HUES48 (cell line): ENCODE measurements around the gene PIEZO2.

Experiments
- H3K27ac ChIP-seq: one replicate; pipeline ENCODE4 v1.7.0; 2013; ENCODE audit warnings: low read depth, low read length, inconsistent platforms
- H3K27me3 ChIP-seq: 2 replicates; pipeline ENCODE4 v1.6.1; 2013; ENCODE audit warnings: mild to moderate bottlenecking, low read length; ENCODE audit not compliant: control insufficient read depth, insufficient read depth
- H3K36me3 ChIP-seq: 2 replicates; pipeline ENCODE4 v1.6.1; 2013; ENCODE audit warnings: low read length; ENCODE audit not compliant: control insufficient read depth, insufficient read depth
- H3K4me1 ChIP-seq: 2 replicates; pipeline ENCODE4 v1.6.1; 2013; ENCODE audit warnings: mild to moderate bottlenecking, low read length; ENCODE audit not compliant: control insufficient read depth, insufficient read depth
- H3K4me3 ChIP-seq: 2 replicates; pipeline ENCODE4 v1.5.1; 2013; ENCODE audit warnings: mild to moderate bottlenecking, low read depth, low read length
- H3K9ac ChIP-seq: 2 replicates; pipeline ENCODE4 v1.6.1; 2013; ENCODE audit warnings: mild to moderate bottlenecking, low read depth, low read length, moderate library complexity
- H3K9me3 ChIP-seq: 2 replicates; pipeline ENCODE4 v1.6.1; 2013; ENCODE audit warnings: low read length; ENCODE audit not compliant: control insufficient read depth, insufficient read depth

Gene PIEZO2

DNA sequence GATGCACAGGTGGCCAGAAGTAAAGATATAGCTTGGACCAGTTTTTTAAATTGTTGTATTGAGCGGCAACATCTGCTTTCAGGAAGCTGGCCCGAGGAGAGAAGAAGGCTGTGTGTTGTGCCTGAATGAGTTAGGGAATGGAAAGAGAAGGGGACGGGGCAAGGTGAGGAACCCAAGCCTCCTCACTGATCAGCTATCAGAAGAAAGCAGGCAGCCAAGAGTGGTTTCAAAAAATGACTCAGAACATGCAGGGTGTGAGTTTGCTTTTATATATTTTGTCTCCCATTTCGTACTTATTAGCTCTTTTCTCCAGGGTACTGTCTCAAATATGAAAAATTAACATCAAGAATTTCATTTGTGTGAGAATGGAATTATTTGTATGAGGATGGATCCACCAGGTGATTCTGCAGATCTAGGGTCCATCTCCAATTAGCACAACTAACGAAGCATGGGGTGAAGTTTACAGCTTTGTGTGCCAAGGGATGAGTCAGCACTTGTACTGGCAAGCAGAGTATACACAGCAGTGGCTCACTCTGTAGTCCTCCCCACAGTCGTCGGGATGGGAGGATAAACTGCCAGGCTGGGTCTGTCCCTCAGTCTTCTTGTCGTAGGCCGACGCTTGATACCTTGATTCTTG, 175.7 kb downstream of the PIEZO2 start:
- Histone ChIP-seq H3K9ac (no peak overlapping the region), H3K4me3 (no peak overlapping the region), H3K9me3 (no peaks in the 10 kb centered on the region), H3K4me1 (no peaks in the 10 kb centered on the region), H3K27me3 (no peaks in the 10 kb centered on the region), H3K27ac (no peak overlapping the region), H3K36me3 (no peaks in the 10 kb centered on the region)

DNA sequence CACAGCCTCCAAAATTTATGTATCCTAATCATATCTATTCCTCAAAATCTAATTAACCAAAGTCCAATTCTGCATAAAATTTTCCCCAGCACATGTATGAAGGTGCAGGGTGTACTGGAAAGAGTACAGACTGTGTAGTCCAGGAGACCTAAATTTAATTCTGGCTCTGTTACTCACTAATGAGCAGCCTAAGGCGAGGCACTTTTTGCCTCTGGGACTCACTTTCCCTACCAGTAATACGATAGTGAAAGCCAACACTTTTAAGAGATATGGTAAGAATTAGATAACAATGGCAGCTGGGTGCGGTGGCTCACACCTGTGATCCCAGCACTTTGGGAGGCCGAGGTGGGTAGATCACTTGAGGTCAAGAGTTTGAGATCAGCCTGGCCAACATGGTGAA, 177.7 kb downstream of the PIEZO2 start:
- H3K36me3 ChIP-seq = no peaks in the 10 kb centered on the region
- H3K4me3 ChIP-seq = no peak overlapping the region
- no peak overlapping the region for H3K27ac ChIP-seq
- H3K27me3 ChIP-seq = no peaks in the 10 kb centered on the region
- H3K9me3 ChIP-seq = no peaks in the 10 kb centered on the region
- no peaks in the 10 kb centered on the region for H3K4me1 ChIP-seq
- no peak overlapping the region for H3K9ac ChIP-seq

DNA sequence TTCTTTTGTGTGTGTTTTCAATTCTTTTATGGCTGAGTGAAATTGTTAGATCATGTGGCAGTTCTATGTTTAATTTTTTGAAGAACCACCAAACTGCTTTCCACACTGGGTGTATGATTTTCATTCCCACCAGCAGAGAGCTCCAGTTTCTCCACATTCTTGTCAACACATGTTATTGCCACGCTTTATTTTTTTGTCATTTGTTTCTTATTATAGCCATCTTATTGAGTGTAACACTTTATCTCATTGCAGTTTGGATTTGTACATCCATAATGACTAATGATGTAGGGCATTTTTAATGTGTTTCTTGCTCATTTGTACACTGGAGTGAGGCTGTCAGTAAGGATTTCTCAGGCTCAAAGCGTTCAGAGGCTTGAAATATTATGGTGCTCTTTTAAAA, 184.2 kb downstream of the PIEZO2 start:
- Histone ChIP-seq H3K9me3 (no peaks in the 10 kb centered on the region), H3K4me1 (peaks cover 14% of the 10 kb centered on the region), H3K4me3 (no peak overlapping the region), H3K9ac (no peak overlapping the region), H3K27ac (no peak overlapping the region), H3K36me3 (no peaks in the 10 kb centered on the region), H3K27me3 (no peaks in the 10 kb centered on the region)

DNA sequence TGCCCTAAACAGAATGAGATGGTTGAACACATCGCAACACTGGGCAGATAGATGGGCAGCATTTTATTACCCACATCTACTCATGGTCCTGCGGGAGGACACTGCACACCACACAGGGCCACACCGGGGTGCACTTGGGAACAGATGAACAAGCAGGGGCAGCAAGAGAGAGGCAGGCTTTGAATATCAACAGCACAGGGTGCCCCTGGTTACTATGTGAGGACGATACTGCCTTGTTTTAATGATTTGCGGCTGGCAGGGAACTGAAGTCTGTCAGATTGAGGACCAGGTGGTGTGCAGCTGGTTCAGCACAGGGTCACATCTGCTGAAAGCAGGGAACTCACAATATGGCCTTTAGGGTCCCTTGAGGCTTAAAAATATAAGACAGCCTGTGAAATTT, 195.7 kb downstream of the PIEZO2 start:
- Histone ChIP-seq H3K4me3 (no peak overlapping the region), H3K27me3 (no peaks in the 10 kb centered on the region), H3K36me3 (no peaks in the 10 kb centered on the region), H3K9me3 (no peaks in the 10 kb centered on the region), H3K9ac (no peak overlapping the region), H3K4me1 (no peaks in the 10 kb centered on the region), H3K27ac (no peak overlapping the region)

DNA sequence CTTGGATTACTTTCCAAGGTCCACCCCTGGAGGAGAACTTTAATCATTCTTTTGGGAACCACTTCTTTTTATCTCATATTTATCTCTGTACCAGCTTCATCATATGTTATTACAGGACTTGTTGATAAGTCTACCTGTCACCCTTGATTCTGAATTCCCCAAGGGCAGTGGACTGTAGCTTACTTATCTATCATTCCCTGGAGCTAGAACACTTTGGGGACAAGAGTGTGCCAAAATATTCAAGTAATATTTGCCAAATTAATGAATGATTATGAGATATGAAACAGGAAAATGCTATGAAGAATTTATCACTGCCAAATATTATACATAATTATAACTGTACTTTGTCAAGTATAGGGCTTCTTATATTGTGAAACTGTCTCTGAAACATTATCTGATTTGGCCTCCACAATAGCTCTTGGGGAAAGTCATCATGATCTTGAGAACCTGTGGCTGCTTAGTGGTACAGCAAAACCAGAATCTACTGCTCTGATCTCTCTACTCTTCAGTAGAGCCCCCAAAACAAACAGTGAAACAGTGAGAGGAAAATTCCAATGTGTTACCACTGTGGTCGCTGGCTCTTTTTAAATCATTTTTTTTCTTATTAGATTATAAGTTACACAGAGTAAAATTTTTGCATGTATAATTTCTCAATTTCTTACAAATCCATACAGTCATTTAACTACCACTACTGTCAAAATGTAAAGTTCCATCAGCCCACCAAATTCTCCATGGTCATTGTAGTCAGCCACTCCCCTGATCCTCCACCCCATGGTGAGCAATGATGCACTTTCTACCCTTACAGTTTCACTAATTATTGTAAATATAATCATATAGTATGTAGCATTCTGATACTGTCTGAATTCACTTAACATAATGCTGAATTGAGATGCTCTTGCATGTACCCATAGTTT, 197.5 kb downstream of the PIEZO2 start:
- H3K9me3 ChIP-seq = no peaks in the 10 kb centered on the region; the same call in 1 of the 2 replicates
- no peaks in the 10 kb centered on the region for H3K27me3 ChIP-seq
- H3K9ac ChIP-seq = no peak overlapping the region
- no peaks in the 10 kb centered on the region for H3K4me1 ChIP-seq
- H3K36me3 ChIP-seq = no peaks in the 10 kb centered on the region
- no peak overlapping the region for H3K4me3 ChIP-seq
- H3K27ac ChIP-seq = no peak overlapping the region

DNA sequence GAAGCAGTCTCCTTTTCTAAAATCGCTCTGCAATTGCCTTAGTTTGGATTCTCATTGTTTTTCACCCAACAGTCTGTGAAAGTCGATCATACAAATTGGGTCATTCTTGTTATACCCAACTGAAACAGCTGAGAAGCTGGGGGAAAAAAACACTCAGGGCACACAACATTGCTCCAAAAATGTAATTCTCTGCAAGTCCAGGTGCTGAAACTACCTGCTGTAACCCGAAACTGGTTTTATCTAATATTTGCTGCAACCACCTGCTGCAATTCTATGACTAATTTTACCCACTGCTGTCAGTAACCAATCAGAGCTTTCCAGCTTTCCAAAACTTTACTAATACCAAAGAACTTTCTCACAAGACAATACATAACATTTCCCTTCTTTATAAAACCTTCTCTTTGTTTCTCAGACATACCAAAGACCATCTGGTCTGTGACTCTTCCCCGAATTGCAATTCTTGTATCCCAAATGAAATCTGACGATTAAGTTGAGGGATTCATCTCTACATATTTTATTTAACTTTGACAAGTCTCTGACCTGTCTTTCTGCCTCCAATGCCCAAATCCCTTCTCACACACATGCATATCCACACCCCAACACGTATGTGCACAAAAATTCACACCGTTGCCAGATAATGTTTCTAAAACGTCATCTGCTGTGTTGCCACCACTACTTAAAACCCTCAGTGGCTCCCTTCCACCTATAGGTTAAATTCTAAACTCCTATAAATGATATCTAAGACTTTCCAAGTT, 198.3 kb downstream of the PIEZO2 start:
- Histone ChIP-seq H3K36me3 (no peaks in the 10 kb centered on the region), H3K9ac (no peak overlapping the region), H3K4me3 (no peak overlapping the region), H3K27ac (no peak overlapping the region), H3K9me3 (peaks cover 6% of the 10 kb centered on the region; the same call in 1 of the 2 replicates), H3K27me3 (no peaks in the 10 kb centered on the region), H3K4me1 (no peaks in the 10 kb centered on the region)

DNA sequence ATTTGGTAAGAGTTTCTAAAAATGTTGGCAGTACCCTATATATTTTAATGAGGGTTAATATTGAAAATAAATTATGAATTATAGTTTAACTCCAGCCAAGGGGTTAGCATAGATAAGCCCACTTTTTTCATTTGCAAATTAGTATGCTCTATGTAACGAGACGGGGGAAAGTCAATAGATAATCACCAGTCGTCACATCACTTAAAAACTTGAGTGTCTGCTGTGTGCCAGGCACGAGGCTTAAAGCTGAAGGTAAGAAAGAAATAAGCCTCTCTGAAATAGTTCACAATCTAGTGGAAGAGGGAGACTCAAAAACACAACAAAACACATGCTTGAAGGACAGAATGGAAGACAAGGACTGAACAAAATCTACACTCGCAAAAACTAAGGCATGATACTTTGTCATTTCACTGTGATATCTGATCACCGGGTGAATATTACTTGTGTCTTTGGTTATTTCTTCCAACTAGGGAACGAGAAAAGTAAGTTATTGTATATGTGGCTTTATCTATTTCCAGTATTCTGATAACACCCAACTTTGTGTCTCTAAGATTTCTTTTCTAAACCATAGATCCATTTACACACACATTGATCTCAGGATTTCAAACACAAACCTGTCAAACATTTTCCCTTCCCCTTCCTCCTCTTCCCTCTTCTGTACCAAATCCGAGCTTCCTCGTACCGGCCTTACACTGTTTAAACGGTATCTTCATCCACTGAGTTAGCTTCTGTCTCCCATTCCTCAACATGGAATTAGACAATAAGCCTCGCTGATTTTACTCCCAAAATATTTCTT, 199.1 kb downstream of the PIEZO2 start:
- Histone ChIP-seq H3K36me3 (no peaks in the 10 kb centered on the region), H3K27me3 (no peaks in the 10 kb centered on the region), H3K4me1 (no peaks in the 10 kb centered on the region), H3K9ac (no peak overlapping the region), H3K27ac (no peak overlapping the region), H3K9me3 (peaks cover 14% of the 10 kb centered on the region), H3K4me3 (no peak overlapping the region)

DNA sequence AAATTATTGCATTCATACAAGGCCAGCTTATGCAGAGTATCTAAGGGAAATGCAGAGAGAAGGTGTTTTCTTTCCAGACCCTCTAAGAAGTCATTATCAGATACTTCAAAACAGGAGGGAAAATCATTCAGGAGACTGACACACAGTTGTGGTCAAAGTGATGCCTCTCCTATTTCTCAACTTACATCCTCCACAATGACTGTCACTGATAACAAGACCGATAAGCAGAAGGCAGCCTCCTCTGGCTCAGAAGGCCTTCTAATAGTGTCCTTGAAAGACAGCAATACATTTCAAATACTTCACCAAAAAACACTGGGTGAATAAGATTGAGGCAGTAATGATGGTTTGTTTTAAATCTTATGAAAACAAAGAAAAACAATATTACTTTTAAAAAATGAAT, 199.7 kb downstream of the PIEZO2 start:
- no peak overlapping the region for H3K4me3 ChIP-seq
- H3K36me3 ChIP-seq = no peaks in the 10 kb centered on the region
- H3K9ac ChIP-seq = no peak overlapping the region
- no peaks in the 10 kb centered on the region for H3K4me1 ChIP-seq
- H3K9me3 ChIP-seq = peaks cover 20% of the 10 kb centered on the region
- no peak overlapping the region for H3K27ac ChIP-seq
- no peaks in the 10 kb centered on the region for H3K27me3 ChIP-seq

DNA sequence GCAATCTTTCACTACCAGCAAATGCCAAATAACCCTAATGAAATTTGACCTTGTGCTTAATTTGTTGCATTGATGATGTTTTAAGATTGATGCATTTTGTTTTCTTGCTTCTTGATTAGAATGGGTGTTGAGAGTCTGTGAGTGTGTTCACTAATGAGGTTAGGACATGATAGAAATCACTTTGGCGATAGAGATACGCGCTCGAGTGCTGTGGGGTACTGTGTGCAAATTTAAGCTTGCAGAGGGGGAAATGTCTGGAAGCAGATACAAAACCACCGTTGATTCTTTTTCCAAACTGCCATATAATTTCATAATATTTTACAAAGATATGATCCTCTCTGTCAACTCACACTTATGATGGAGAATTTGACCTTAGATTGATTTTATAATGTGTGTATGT, 200.9 kb downstream of the PIEZO2 start:
- Histone ChIP-seq H3K4me1 (no peaks in the 10 kb centered on the region), H3K9me3 (peaks cover 21% of the 10 kb centered on the region), H3K9ac (no peak overlapping the region), H3K27ac (no peak overlapping the region), H3K4me3 (no peak overlapping the region), H3K36me3 (no peaks in the 10 kb centered on the region), H3K27me3 (no peaks in the 10 kb centered on the region)

DNA sequence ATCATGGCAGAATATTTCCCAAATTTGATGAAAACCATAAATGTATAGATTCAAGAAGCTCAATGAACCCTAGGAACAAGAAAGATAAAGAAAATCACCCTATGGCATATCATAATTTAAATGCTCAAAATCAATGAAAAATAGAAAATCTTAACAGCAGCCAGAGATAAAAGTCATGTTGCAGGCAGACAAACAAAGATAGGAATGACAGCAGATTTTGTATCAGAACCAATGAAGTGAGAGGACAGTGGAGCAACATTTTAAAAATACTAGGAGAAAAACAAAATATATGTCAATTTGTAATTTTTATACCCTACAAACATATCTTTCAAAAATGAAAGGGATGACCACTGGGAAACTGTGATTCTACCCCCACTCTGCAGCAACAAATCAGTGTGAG, 203.3 kb downstream of the PIEZO2 start:
- no peaks in the 10 kb centered on the region for H3K4me1 ChIP-seq

More for the DNA sequence above, 203.3 kb downstream of the PIEZO2 start:
- Histone ChIP-seq H3K36me3 (no peaks in the 10 kb centered on the region), H3K27ac (no peak overlapping the region), H3K4me3 (no peak overlapping the region), H3K9me3 (peaks cover 24% of the 10 kb centered on the region), H3K9ac (no peak overlapping the region), H3K27me3 (no peaks in the 10 kb centered on the region)
